Measurements from ENCODE around the gene CDC14C.

Gene CDC14C

GRCh38 chr7:48976253-48976652, 51.9 kb downstream of the CDC14C start:
- Histone ChIP-seq H3K4me3 (ENCODE audit: low read length in 2 of 2) (no peak overlapping the region), H3K9ac (ENCODE audit: low read length in 2 of 2) (no peak overlapping the region), H3K27ac (ENCODE audit: low read length) (no peak overlapping the region), H3K4me1 (ENCODE audit: control insufficient read depth, insufficient read depth, low read length) (no peaks in the 10 kb centered on the region), H3K36me3 (ENCODE audit: control insufficient read depth in 2 of 2, insufficient read depth in 2 of 2, low read length in 2 of 2) (no peaks in the 10 kb centered on the region), H3K27me3 (ENCODE audit: control insufficient read depth in 1 of 2, insufficient read depth in 2 of 2, low read length in 2 of 2) (no peaks in the 10 kb centered on the region), H3K9me3 (ENCODE audit: control insufficient read depth in 2 of 2, low read length in 2 of 2) (no peaks in the 10 kb centered on the region)

- Histone ChIP-seq H3K27me3 (ENCODE audit: control insufficient read depth in 1 of 2, insufficient read depth in 2 of 2, low read length in 2 of 2) (no peaks in the 10 kb centered on the region), H3K4me3 (ENCODE audit: low read length in 2 of 2) (no peak overlapping the region), H3K9ac (ENCODE audit: low read length in 2 of 2) (no peak overlapping the region), H3K9me3 (ENCODE audit: control insufficient read depth in 2 of 2, low read length in 2 of 2) (no peaks in the 10 kb centered on the region), H3K27ac (ENCODE audit: low read length) (no peak overlapping the region), H3K4me1 (ENCODE audit: control insufficient read depth, insufficient read depth, low read length) (no peaks in the 10 kb centered on the region), H3K36me3 (ENCODE audit: control insufficient read depth in 2 of 2, insufficient read depth in 2 of 2, low read length in 2 of 2) (no peaks in the 10 kb centered on the region)
Measured at GRCh38 chr7:48976850-48977249, 52.5 kb downstream of the CDC14C start.
